ENCODE results near the gene POP5. TPM values are rescaled to one million over a fixed set of nuclear protein-coding genes. Genes with fewer than 3 reads are reported as not detected.

POP5 gene
- total and polyA plus RNA-seq, 2 of the 4 experiments (the other 2 are of a cell fraction) = 69.5 to 99.4 TPM

DNA sequence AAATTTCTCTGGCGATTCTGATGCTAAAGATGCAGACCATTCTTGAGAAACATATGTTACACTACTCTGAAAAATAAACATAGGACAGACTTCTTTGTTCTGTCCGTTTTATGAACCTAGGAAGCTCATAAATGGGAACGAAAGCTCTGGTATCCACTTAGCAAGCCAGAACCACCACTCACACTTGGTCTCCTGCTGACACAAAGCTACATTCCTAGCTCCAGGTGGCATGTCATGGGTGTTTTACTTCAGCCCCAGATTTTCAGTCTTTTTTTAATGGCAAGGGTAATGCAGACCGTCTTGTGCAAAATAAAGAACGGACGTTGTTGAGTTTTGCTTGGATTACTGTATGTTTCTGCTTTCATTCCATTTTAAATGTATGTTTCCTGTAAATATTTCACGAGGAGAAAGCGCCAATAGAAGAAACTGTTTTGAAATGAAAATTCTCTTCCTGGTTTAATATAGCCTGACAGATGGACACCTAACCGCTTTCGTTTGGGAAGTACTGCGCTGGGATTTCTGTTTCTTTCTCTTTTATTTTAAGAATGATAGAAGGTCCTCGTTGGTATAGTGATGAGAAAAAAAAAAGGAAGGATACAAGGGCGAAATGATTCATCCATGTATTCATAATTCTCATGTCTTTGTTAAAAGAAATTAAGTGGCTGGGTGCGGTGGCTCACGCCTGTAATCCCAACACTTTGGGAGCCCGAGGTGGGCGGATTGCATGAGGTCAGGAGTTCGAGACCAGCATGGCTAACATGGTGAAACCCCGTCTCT, 51.4 kb downstream of the POP5 start:
- no peak overlapping the region; the same call in 2 of the 3 replicates for H2BK15ac ChIP-seq (ENCODE audit: low read depth, low read length)
- dilution Hi-C loops (cut with HindIII; ENCODE audit: low sequenced_read_pairs, unreplicated experiment) (no loop called here), in situ Hi-C loops (cut with MboI; ENCODE audit: low sequenced_read_pairs) (no loop called here), intact Hi-C loops (cut with micrococcal nuclease) (loop anchor here (2.0 kb wide), 1 partner anchor 33 kb away; the partner anchor contains the start of gene DYNLL1)
- H3K9ac ChIP-seq (ENCODE audit: low read depth, low read length) = peak overlapping the region; percentile 64; the same call in 1 of the 2 replicates
- no peak overlapping the region; the same call in 1 of the 2 replicates for H3K14ac ChIP-seq (replicated peaks; ENCODE audit: low read depth, low read length)
- peaks cover 2% of the 10 kb centered on the region; the same call in 1 of the 2 replicates for H3K4me1 ChIP-seq (ENCODE audit: control insufficient read depth, insufficient read depth, low read length)
- peak overlapping the region; percentile 65; the same call in 1 of the 2 replicates for H4K91ac ChIP-seq (ENCODE audit: insufficient read depth, low read depth, low read length)
- H3K9me3 ChIP-seq (ENCODE audit: control insufficient read depth, insufficient read depth, low read length) = no peaks in the 10 kb centered on the region
- no peaks in the 10 kb centered on the region for H3K27me3 ChIP-seq (ENCODE audit: control insufficient read depth, insufficient read depth, low read length)
- peak overlapping the region; percentile 88 for H4K5ac ChIP-seq (ENCODE audit: low read depth, low read length)
- peaks cover 5 to 25% of the 10 kb centered on the region in 2 experiments; a peak in 3 of 4 replicates for H3K79me1 ChIP-seq (ENCODE audit: low read depth in 1 of 2, low read length in 2 of 2)
- H2BK5ac ChIP-seq (ENCODE audit: low read depth, low read length, poor library complexity, severe bottlenecking) = peak overlapping the region; percentile 69
- BruUV-seq (replicated peaks) = no TSS peak
- 0 out of 2 replicates have a peak overlapping the region, but pooled peaks have one; percentile 16 for H2AK5ac ChIP-seq (ENCODE audit: low read depth, low read length)
- H3K27ac ChIP-seq (ENCODE audit: insufficient read depth, low read length) = peak overlapping the region; percentile 79; the same call in 1 of the 2 replicates
- peak overlapping the region; percentile 86; the same call in 1 of the 2 replicates for H3K4me3 ChIP-seq (ENCODE audit: insufficient read depth, low read depth, low read length)
- ATAC-seq (ENCODE audit: low read depth) (peak; percentile 1; the same call in 1 of the 2 replicates), DNase-seq (peak; percentile 33)
- H3K18ac ChIP-seq (ENCODE audit: low read depth, low read length) = peak overlapping the region; percentile 72; the same call in 1 of the 2 replicates
- peak overlapping the region; percentile 83 for H2AFZ ChIP-seq (replicated peaks; ENCODE audit: low read length, poor library complexity)
- H2BK120ac ChIP-seq (ENCODE audit: low read depth, low read length) = peak overlapping the region; percentile 49
- CTCF ChIA-PET = no interaction called here
- H3K36me3 ChIP-seq (ENCODE audit: control insufficient read depth, insufficient read depth, low read length) = no peaks in the 10 kb centered on the region; the same call in 1 of the 2 replicates
- H4K20me1 ChIP-seq (ENCODE audit: insufficient read depth, low read length) = peaks cover 2% of the 10 kb centered on the region
- peak overlapping the region; percentile 89 to 98 for H4K8ac ChIP-seq (ENCODE audit: low read depth in 2 of 2, low read length in 2 of 2)
- WGBS, 2 experiments (ENCODE audit: extremely low coverage in 2 of 2, insufficient read length in 1 of 2) = 100% methylated on average over 1 of the region's 19 CpGs; no CpG with 5 or more reads in 1 of the 2 experiments
- no peaks in the 10 kb centered on the region for H3K9me1 ChIP-seq (ENCODE audit: insufficient read depth, low read length)
- peak overlapping the region; percentile 75 for H3K23ac ChIP-seq (ENCODE audit: low read depth, low read length)
- H3K56ac ChIP-seq (ENCODE audit: extremely low read depth, insufficient read depth, low read length) = no peak overlapping the region; the same call in 1 of the 2 replicates
- no peak overlapping the region; the same call in 1 of the 2 replicates for H2BK20ac ChIP-seq (ENCODE audit: low read depth, low read length)
- no peak overlapping the region for H2AK9ac ChIP-seq (replicated peaks; ENCODE audit: low read depth, low read length, poor library complexity)
- H3K4ac ChIP-seq (ENCODE audit: low read depth, low read length) = peak overlapping the region; percentile 64
- H3K4me2 ChIP-seq (ENCODE audit: low read depth, low read length) = peak overlapping the region; percentile 80
- POLR2A ChIA-PET (ENCODE audit: unreplicated experiment) = interaction anchor here (0.7 kb wide), 1 partner anchor 238 kb away, joined by 6 read pairs; the partner anchor contains the start of gene RNU4-2
- no peak for TF ChIP-seq CHD1 (IDR thresholded peaks at IDR 0.05; ENCODE audit: low read depth, low read length)
- TF ChIP-seq MXI1 (IDR thresholded peaks at IDR 0.05; ENCODE audit: borderline replicate concordance, low read depth, low read length) = no peak
- no peak for TF ChIP-seq MAFK (IDR thresholded peaks at IDR 0.05; ENCODE audit: low read depth, low read length)
- TF ChIP-seq RFX5 (IDR thresholded peaks at IDR 0.05; ENCODE audit: low read depth, low read length) = no peak
- no peak for TF ChIP-seq MAZ (IDR thresholded peaks at IDR 0.05; ENCODE audit: borderline replicate concordance, low read depth, low read length)
- no peak for TF ChIP-seq NFE2L2 (IDR thresholded peaks at IDR 0.05; ENCODE audit: low read depth, low read length)
- TF ChIP-seq RAD21 (IDR thresholded peaks at IDR 0.05; ENCODE audit: low read length) = no peak
- TF ChIP-seq, protein P1, sequence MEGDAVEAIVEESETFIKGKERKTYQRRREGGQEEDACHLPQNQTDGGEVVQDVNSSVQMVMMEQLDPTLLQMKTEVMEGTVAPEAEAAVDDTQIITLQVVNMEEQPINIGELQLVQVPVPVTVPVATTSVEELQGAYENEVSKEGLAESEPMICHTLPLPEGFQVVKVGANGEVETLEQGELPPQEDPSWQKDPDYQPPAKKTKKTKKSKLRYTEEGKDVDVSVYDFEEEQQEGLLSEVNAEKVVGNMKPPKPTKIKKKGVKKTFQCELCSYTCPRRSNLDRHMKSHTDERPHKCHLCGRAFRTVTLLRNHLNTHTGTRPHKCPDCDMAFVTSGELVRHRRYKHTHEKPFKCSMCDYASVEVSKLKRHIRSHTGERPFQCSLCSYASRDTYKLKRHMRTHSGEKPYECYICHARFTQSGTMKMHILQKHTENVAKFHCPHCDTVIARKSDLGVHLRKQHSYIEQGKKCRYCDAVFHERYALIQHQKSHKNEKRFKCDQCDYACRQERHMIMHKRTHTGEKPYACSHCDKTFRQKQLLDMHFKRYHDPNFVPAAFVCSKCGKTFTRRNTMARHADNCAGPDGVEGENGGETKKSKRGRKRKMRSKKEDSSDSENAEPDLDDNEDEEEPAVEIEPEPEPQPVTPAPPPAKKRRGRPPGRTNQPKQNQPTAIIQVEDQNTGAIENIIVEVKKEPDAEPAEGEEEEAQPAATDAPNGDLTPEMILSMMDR (conservative IDR thresholded peaks at IDR 0.05; ENCODE audit: low read depth, low read length) = no peak
- TF ChIP-seq, protein P2, sequence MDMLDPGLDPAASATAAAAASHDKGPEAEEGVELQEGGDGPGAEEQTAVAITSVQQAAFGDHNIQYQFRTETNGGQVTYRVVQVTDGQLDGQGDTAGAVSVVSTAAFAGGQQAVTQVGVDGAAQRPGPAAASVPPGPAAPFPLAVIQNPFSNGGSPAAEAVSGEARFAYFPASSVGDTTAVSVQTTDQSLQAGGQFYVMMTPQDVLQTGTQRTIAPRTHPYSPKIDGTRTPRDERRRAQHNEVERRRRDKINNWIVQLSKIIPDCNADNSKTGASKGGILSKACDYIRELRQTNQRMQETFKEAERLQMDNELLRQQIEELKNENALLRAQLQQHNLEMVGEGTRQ (IDR thresholded peaks at IDR 0.05; ENCODE audit: low read depth, low read length) = no peak
- no peak for TF ChIP-seq SMC3 (IDR thresholded peaks at IDR 0.05; ENCODE audit: low read depth, low read length)
- no peak for TF ChIP-seq CEBPB (IDR thresholded peaks at IDR 0.05; ENCODE audit: low read depth, low read length)
- TF ChIP-seq FOS (IDR thresholded peaks at IDR 0.05; ENCODE audit: low read depth, low read length) = no peak
- TF ChIP-seq POLR2A (IDR thresholded peaks at IDR 0.05; ENCODE audit: low read depth, low read length) = no peak

All from IMR-90 (cell line).